GM21447 (cell line): ENCODE measurements around the gene SLCO6A1.
"Not testable (repeated sequence)": the region's sequence is repeated elsewhere in the genome, so short reads cannot be mapped to it uniquely, and the experiment has no call there.

Experiments used
- ATAC-seq: cut with Tn5 transposase; IDR thresholded peaks from one replicate; pipeline ENCODE4 v1.9.1; 2021; ENCODE audit not compliant: unreplicated experiment

SLCO6A1 gene, protein sequence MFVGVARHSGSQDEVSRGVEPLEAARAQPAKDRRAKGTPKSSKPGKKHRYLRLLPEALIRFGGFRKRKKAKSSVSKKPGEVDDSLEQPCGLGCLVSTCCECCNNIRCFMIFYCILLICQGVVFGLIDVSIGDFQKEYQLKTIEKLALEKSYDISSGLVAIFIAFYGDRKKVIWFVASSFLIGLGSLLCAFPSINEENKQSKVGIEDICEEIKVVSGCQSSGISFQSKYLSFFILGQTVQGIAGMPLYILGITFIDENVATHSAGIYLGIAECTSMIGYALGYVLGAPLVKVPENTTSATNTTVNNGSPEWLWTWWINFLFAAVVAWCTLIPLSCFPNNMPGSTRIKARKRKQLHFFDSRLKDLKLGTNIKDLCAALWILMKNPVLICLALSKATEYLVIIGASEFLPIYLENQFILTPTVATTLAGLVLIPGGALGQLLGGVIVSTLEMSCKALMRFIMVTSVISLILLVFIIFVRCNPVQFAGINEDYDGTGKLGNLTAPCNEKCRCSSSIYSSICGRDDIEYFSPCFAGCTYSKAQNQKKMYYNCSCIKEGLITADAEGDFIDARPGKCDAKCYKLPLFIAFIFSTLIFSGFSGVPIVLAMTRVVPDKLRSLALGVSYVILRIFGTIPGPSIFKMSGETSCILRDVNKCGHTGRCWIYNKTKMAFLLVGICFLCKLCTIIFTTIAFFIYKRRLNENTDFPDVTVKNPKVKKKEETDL

DNA sequence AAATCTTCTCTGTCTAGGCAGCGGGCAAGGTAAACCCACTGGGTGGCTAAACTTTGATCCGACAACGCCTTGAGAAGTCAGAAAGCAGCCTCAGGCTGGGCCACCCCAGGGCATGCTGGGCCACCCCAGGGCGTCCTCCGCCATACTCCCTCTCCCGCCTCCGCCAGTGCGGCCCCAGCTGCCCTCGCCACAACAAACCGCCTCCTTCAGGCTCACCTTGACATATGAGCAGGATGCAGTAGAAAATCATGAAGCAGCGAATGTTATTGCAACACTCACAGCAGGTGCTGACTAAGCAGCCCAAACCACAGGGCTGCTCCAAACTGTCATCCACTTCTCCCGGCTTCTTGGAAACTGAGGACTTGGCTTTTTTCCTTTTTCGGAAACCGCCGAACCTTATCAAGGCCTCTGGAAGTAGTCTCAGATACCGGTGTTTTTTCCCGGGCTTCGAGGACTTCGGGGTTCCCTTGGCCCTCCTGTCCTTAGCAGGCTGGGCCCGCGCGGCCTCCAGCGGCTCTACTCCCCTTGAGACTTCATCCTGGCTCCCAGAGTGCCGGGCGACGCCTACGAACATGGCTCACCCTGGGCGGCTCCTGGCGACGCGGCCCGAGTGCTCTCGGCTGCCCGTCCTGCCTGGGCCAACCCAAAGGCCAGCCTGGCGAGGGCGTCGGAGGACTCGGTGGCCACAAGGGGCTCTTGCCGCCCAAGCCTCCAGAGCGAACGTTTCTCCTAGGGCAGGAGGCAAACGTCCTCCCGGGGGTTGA, at the start of gene SLCO6A1:
TSS of gene SLCO6A1 (minus strand) at position 731 of the 764 bp plus-strand sequence. CDS start at position 574, 157 bp downstream.
- ATAC-seq, result no peak

DNA sequence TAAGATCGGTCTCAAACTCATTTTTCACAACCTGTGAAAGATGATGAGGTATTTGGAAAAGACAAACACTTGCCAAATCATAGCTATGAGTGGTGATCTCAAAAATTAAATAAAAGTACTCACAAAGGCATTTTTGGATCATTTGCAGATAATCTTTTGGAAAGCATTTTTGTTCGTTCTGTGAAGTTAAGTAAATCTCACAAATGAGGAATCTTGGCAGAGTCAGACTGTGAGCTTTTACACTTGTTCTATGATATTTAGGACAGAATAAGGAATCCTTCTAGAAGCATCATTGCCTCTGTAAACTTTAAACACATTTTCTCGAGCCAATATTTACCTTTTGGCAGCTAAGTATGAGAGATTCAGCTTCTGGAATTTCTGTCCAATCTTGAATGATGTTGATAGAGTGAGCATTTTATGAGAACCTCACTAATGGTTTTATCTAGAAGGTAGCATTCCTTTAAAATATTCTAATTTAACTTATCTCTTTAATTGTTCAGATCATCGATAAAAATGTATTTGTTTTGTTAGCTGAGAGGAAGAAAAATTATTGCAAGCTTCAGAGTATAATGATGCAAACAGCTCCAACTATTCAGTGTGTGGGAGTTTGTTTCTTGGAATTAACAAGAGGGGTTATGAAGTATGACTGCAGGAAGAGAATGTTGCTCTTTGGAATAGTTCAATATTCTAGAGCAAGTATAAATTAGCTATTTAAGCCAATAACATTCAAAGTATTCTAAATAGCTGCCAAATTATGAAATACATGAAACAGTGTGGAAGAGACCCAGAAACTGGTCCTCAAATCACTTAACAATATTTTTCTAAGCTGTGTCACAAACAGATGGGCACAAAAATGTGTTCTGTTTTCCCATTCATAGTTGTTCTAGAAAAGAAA, 48.6 kb upstream of the SLCO6A1 start:
- ATAC-seq, result no peak

- ATAC-seq, result peak; percentile 70
Observed at GRCh38 chr5:102545175-102545574, 46.4 kb upstream of the SLCO6A1 start.

DNA sequence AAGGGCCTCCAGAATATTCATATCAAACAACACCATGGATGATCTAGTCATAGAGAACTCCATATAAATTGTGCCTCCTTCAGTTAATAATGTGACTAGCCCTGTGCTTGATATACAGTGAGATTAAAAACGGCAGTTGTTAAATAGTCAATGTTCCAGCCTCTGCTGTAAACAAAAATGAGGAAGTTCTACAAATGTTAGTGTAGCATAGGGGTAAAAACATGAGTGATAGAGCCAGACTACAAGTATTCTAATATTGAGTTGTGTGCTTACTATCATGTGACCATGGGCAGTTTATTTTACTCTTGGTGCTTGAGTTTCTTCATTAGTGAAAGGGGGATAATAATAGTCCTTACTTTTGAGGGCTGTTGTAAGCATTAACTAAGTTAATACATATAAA, 43.3 kb upstream of the SLCO6A1 start:
- ATAC-seq, result no peak

GRCh38 chr5:102539996-102540728, 41.4 kb upstream of the SLCO6A1 start:
- no peak for ATAC-seq

- ATAC-seq, result no peak
Observed at GRCh38 chr5:102539562-102539961, 40.8 kb upstream of the SLCO6A1 start.

DNA sequence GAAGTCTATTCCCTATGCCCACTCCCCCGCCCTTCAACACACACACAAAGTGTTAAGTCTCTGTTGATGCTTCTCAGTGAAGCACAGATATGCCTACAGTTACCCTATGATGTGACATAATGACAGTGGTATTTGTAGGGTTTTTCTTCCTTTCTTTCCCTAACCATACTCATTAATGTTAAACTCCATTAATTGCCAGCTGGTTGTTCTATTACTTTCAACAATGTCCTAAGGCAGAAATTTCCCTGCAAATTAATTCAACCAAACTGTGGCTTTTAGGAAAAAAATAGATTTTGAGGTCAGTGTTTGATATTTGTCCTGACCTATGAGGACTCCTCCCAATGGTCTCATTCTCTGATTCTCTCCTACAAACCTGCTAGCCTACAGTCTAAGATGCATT, 38.2 kb upstream of the SLCO6A1 start:
- ATAC-seq, result no peak

DNA sequence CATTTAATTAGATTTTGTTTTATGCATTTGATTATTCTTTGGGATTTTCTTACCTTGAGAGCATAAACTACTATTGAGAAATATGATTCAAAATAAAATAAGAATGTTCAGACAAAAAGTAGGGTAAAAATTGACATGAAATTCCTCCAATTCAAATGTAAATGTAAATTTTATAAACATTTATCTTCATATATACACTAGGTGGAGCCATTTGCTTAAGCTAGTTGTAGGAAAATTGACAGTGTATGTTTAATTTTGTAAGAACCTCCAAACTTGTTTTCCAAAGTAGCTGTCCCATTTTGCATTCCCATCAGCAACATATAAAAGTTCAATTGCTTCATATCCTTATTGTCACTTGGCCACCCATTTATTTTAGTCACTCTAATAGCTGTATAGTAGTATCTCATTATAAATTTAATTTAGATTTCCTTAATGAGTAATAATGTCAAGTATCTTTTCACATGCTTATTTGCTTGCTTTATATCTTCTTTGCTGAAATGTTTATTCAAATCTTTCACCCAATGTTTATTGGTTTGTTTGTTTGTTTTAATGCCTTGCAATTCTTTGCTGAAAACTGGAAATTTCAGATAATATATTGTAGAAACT, 37.6 kb upstream of the SLCO6A1 start:
- ATAC-seq, result no peak

DNA sequence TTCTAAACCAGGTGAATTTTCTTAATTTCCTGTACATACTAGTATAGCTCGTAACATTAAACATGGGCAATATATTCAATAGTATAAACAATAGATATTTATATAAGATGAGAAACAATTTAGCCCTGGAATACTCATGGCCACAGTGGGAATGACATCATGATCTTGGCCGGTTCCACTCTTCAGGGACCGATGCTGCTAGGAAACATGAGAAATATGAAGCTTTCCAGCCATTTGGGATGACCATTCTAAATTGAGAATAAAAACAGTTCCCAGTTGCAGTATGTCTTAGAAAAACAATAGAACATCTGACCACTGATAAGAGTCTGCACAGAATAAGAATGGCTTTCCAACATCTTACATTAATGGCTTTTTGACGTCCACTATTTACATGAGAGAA, 33.3 kb upstream of the SLCO6A1 start:
- no peak for ATAC-seq

GRCh38 chr5:102531506-102531905, 32.7 kb upstream of the SLCO6A1 start:
- peak; percentile 95 for ATAC-seq

DNA sequence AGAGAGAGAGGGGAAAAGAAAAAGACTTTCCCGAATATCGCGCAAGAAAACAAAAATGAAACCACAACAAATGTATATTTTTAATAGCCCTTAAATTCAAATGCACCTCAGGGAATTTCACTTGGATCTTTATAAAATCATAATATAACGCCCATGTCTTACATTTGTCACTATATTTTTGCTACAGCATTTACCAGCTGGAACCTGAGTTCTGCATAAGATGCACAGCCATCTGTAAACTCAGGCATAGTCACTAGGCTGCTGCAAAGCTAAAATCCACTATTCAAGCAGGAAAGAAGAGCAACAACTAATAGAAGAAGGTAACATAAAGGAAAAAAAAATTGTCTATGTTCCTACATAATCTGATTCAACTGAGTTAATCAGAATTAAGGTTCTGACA, 30.6 kb upstream of the SLCO6A1 start:
- no peak for ATAC-seq

- ATAC-seq, result no peak
Observed at GRCh38 chr5:102529031-102529430, 30.2 kb upstream of the SLCO6A1 start.

DNA sequence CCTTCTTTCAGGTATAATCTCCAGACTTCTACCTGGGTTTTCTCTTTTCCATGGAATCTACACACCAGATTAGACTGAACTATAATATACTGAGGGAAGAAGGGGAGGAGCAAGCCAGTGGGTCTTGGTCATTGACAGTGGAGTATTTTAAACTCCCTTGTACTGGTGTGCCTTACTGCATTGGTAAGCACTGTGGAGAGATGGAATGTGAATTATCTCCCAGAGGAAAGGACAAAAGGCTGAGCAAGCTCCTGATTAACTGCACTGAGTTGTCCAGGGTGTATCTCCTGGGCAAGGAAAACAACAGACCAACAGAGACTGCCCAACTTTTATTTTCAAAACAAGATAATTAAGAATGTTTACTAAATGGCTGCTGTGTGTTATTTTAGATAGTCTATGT, 29.8 kb upstream of the SLCO6A1 start:
- ATAC-seq, result no peak

GRCh38 chr5:102527547-102527946, 28.7 kb upstream of the SLCO6A1 start:
- no peak for ATAC-seq

- peak; percentile 99 for ATAC-seq
Observed at GRCh38 chr5:102523541-102524175, 24.9 kb upstream of the SLCO6A1 start.

GRCh38 chr5:102511666-102512065, 12.9 kb upstream of the SLCO6A1 start:
- no peak for ATAC-seq

DNA sequence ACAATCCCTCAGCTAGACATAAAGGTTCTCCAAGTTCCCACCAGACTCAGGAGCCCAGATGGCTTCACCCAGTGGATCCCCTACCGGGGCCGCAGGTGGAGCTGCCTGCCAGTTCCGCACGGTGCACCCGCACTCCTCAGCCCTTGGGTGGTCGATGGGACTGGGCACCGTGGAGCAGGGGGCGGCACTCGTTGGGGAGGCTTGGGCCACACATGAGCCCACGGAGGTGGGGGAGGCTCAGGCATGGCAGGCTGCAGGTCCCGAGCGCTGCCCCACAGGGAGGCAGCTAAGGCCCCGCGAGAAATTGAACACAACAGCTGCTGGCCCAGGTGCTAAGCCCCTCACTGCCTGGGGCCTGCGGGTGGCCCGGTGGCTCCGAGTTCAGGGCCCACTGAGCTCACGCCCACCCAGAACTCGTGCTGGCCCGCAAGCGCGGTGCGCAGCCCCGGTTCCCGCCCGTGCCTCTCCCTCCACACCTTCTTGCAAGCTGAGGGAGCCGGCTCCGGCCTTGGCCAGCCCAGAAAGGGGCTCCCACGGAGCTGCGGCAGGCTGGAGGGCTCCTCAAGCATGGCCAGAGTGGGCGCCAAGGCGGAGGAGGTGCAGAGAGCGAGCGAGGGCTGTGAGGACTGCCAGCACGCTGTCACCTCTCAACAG, 7.4 kb downstream of the SLCO6A1 start:
- not testable (repeated sequence) for ATAC-seq

GRCh38 chr5:102483736-102484135, 15.1 kb downstream of the SLCO6A1 start:
- no peak for ATAC-seq
